NCI-H2196 (cell line): Measurements from ENCODE around the gene SNPH.
A peak's percentile ranks its signal among the peaks of the same experiment; 100 is the strongest.

Experiments
- DNase-seq: peaks from one replicate; lab custom pipeline; 2025; ENCODE audit not compliant: unreplicated experiment; lab: John Stamatoyannopoulos, UW

Gene SNPH

GRCh38 chr20:1264727-1265126 is 1.4 kb upstream of the SNPH start:
- no peak for DNase-seq

- DNase-seq = no peak
These were observed 723 bp upstream of the SNPH start for GRCh38 chr20:1265226-1265915.

GRCh38 chr20:1265916-1266166 is 253 bp upstream of the SNPH start:
- DNase-seq = no peak

GRCh38 chr20:1267161-1267560 is 1.1 kb downstream of the SNPH start:
- no peak for DNase-seq

- DNase-seq = no peak
These were observed 1.8 kb downstream of the SNPH start for GRCh38 chr20:1267809-1268374.

GRCh38 chr20:1269235-1269634 is 3.1 kb downstream of the SNPH start:
- no peak for DNase-seq

GRCh38 chr20:1269850-1270249 is 3.8 kb downstream of the SNPH start:
- DNase-seq = no peak

GRCh38 chr20:1272368-1273100 is 6.4 kb downstream of the SNPH start:
- no peak for DNase-seq

GRCh38 chr20:1273366-1273765 is 7.3 kb downstream of the SNPH start:
- no peak for DNase-seq

- DNase-seq = peak; percentile 85
These were observed 8.6 kb downstream of the SNPH start for GRCh38 chr20:1274485-1275311.

- no peak for DNase-seq
These were observed 9.8 kb downstream of the SNPH start for GRCh38 chr20:1275919-1276318.

- no peak for DNase-seq
These were observed 11.6 kb downstream of the SNPH start for GRCh38 chr20:1277529-1278322.

- DNase-seq = no peak
These were observed 12.9 kb downstream of the SNPH start for GRCh38 chr20:1278993-1279392.

- DNase-seq = no peak
These were observed 14.4 kb downstream of the SNPH start for GRCh38 chr20:1280195-1281102.

- peak; percentile 33 for DNase-seq
These were observed 15.4 kb downstream of the SNPH start for GRCh38 chr20:1281279-1282057.

- no peak for DNase-seq
These were observed 16.9 kb downstream of the SNPH start for GRCh38 chr20:1282966-1283365.

- DNase-seq = no peak
These were observed 17.7 kb downstream of the SNPH start for GRCh38 chr20:1283522-1284510.
